GM18519 (cell line): ENCODE results near the gene SEC16A.

ENCODE experiments used
- ATAC-seq: cut with Tn5 transposase; IDR thresholded peaks from one replicate; pipeline ENCODE4 v1.9.1; 2021; ENCODE audit warnings: mild to moderate bottlenecking, moderate library complexity; ENCODE audit not compliant: unreplicated experiment, low FRiP score

SEC16A gene

DNA sequence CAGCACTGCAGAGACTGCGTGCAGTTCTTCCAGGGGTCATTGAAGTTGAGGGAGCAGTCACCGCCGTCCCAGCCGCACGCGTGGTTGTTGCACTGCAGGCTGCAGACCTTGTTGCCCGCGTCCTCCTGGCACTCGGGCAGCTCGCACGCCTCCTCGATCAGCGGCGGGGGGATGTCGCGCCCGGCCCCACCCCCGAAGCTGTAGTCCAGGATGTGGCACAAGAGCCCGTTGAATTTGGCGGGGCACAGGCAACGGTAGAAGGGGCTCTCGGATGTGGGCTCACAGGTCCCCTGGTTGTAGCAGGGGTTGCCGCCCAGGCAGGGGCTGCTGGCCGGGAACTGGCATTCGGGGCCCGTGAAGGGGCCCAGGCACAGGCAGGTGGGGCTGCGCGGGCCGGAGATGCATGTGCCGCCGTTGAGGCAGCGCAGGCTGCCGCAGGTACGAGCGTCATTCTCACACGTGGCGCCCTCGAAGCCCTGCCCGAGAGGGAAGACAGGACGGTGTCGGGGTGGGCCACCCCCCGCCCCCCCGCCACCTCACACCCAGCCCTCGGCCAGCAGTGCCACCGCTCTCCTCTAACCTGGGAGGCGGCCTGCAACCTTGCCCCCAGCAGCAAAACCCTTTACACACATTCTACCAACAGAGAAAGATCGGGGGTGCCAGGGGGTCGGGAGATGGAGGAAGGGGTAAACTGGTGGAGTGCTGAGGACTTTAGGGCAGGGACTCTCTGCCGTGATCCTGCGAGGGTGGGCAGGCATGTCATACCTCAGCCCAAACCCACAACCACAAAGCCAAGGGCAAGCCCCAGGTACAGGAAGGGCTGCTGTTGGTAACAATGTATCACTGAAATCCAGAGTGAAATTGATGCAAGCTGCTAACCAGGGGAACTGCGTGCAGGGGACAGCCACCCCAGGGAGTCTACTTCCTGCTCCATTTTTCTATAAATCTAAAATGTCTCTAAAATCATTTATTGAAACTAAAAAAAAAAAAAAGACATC is 22.9 kb upstream of the SEC16A start:
- ATAC-seq = no peak

DNA sequence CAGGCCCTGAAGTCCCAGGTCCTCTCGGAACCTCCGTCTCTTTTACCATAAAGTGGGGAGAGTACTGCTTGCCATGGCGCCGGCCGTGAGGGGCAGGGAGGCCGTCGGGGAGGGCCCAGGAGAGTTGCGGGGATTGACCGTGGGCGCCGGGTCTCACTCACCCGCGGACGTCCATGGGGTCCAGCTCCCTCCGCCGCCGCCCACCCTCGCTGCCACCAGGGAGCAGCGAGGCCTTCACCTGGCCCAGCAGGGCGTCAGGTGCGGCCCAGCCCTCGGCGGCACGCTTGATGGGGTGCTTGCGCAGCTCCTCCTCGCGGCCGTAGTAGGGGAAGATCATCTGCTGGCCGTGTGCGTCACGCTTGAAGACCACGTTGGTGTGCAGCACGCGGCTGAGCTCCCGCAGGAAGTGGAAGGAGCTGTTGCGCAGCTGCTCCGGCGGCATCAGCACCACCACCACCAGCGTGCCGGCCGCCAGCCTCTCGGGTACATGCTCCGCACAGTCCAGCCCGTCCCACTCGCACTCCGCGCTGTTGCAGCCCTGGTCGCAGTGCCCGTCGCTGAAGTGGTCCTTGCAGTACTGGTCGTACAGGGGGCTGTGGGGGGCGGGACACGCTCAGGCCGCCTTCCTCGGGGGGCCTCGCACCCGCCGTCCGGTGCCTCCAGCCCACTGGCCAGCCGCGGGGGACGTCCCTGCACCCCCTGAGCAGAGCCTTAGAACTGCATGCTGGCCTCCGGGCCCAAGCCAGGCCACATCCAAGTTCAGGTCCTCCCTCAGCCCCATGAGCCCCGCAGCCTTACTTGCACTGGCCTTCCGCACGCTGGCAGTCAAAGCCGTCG is 21.9 kb upstream of the SEC16A start:
- no peak for ATAC-seq

DNA sequence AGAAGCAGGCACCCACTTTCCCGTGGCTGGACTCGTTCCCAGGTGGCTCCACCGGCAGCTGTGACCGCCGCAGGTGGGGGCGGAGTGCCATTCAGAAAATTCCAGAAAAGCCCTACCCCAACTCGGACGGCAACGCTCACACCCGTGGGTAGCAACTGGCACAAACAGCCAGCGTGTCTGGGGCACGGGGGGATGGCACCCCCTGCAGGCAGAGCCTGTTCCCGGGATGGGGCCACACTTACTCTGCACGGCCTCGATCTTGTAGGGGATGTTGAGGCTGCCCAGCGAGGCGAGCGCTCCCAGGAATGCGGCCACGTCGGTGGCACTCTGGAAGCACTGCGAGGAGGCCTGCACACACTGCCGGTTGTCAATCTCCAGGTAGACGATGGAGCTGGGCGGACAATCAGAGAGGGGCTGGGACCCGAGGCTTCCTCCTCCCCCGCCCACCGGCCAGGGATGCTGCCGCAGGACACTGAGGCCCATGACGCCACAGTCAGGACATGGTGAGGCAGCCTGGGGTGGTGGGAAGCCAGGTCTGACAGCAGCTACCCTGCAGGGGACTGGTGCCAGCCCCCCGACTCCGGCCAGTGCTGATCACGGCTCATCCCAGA is 20.2 kb upstream of the SEC16A start:
- ATAC-seq = no peak

DNA sequence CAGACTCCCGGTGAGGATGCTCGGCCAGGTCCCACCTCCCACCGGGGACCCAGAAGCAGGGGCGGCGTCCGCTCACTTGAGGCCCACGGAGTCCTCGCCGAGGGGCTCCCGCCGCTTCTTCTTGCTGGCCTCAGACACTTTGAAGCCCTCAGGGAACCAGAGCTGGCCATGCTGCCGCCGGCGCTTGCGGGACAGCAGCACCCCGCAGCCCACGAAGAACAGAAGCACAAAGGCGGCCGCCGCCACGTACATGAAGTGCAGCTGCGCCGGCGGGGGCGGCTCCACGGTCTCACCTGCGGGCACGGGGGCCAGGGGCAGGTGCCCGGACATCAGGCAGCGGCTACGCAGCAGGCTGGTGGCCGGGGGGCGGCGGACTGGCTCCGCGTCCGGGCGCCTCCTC is 19.4 kb upstream of the SEC16A start:
- no peak for ATAC-seq

DNA sequence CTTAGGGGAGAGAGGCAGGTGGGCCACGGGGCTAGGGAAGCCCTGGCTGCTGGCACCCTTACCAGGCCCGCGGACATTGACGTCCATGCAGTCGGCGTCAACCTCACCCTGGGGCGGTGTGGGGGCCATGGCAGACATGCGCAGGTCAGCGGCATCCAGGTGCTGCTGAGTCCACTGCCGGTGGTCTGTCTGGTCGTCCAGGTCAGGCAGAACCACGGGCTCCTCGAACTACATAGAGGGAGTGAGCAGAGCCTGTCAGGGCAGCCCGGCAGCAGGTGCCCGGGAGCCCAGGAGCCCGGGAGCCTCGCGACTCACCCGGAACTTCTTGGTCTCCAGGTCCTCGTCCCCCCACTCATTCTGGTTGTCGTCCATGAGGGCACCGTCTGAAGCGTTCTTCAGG is 18.8 kb upstream of the SEC16A start:
- no peak for ATAC-seq

DNA sequence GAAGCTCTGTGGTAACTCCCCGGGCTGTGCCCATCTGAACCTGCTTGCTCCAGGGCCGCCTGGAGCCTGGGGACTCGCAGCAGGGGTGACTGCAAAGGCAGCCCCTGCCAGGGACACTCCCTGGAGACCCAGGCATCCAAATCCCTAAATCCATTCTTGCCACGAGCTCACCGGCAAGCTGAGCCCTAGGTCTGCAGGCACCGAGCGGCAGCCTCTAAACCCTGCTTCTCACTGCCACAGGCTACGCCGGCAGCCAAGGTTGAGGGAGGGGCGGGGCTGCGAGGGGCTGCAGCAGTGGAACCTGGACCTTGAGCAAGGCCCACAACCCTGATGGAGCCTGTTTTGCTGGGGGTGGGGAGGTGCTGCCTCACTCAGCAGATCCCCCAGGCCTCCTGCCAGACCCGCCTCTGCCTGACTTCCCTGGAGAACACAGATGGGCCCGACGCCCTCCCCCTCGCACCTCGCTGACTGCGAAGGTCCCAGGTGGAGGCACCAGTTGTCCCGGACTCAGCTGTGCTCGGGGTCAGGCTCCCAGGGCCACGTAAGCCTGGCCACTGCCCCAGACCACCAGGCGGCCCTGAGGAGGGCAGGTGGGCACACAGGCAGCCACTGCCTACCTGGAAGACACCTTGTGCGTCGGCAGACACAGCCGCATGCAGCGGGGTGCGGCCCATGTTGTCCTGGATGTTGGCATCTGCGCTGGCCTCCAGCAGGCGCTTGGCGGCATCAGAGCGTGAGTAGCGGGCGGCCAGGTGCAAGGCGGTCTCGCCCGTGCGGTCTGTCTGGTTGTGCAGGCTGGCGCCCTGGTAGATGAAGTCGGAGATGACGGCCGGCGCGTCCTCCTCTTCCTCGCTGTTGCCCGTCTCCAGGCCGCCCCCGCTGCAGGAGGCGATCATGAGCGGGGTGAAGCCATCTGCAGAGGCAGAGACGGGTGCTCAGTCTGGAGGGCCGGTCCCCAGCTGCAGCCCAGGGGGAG is 17.4 kb upstream of the SEC16A start:
- no peak for ATAC-seq

DNA sequence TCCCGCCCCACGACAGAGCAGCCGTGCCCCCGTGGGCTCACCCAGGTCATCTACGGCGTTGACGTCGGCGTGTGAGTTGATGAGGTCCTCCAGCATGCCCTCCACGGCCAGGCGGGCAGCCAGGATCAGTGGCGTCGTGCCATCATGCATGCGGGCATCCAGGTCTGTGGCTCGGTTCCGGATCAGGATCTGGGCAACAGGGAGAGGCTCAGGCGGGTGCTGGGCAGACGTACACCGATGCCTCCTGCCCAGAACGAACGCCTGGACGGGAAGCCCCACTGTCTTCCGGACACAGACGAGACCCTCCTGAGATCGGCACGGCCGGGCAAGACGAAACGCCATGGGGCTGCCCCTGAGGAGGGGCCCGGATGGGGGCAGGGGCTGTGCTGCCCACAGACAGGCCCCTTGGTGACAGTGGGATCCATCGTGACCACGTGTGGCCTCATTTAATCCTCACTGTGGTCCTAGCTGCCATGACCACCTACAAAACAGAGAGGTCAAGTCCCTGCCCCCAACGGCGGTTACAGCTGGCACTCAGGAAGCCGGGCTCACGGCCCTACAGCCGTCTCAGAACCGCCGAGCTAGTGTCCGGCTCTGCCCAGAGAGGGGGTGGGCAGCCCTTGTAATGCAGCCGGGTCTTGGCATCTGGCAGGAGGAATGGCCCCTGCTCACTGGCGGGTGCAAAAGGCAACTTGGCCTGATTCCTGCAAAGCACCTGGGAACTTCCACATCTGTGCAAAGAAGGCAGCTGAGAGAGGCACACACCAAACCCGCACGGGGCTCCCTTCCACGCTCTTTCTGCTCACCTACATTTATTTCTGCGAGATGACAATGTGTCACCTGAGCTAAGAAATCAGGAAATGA is 16.5 kb upstream of the SEC16A start:
- no peak for ATAC-seq

DNA sequence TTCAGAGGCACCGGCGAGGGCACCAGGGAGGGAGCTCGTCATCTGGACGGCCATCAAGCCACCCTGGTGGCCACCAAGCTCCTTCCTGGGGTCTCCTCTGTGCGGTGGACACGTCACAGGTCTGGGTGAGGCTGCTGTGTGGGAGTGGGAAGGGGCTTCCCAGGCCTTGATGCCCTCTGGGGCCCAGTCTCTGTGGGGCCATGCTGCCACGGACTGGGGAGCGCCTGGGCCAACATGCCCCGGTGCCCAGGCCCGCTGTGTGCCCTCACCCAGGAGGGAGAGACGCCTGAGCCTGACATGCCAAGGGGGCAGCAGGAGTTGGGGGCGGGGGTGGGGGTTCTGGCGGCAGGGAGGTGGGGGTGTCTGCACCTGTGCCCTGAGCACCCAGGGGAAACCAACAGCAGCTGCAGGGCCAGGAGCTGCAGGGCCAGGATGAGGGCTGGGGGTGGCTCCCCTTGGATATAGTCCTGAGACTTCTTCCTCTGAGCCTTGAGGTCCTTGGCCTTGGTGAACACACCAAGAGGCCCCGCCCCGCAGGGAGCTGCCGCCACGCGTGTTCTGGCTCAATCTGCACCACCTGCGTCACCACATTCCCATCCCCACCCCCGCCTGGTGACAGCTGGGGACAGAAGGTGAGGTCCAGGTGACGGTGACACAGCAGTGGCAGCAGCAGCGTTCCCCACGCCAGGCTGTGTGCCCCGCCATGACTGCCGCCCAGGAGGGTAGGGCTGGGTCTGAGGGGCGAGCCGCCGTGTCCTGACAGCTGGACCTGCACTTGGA is 15.3 kb upstream of the SEC16A start:
- ATAC-seq = no peak

DNA sequence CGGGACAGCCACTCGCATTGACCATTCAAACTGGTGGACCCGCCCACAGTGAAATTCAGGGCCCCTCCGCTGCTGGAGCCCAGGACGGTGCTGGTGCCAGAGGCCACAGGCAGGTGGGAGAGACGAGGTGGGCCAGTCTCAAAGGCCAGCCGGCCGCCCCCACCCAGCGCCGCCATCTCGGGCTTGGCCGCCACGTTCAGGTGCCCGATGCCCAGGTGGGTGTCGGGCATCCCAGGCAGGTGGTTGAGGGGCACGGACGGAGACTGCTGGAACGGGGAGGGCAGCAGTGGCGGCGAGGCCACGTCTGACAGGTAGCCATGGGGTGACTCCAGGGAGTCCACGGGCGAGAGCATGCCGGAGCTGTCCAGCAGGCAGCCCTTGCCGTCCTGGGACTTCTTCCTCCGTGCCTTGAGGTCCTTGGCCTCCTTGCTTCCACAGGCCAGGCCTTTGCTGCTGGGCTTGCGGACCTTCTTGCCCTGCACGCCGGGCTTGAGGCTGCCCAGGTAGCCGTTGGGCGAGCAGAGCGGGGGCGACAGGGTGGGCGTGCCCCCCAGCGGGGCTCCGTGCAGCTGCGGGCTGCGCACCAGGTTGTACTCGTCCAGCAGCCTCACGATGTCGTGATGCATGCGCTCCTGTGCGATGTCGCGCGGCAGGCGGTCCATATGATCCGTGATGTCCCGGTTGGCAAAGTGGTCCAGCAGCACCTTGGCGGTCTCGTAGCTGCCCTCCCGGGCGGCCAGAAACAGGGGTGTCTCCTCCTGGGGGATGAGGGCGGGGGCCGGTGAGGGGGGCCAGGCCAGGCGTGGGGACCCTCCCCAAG is 14.2 kb upstream of the SEC16A start:
- ATAC-seq = no peak

DNA sequence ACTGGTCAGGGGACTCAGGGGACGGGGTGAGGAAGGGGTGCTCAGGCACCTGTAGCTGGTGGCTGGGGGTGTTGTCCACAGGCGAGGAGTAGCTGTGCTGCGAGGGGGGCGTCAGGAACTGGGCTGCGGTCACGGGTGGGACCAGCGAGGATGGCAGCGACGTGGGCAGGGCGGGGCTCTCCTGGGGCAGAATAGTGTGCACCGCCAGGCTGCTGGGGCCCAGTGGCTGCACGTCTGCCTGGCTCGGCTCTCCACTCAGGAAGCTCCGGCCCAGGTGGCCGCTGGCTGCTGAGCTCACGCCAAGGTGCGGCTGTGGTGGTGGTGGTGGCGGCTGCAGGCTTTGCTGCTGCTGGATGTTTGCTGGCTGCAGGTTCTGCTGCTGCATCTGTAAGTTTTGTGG is 13.3 kb upstream of the SEC16A start:
- no peak for ATAC-seq

DNA sequence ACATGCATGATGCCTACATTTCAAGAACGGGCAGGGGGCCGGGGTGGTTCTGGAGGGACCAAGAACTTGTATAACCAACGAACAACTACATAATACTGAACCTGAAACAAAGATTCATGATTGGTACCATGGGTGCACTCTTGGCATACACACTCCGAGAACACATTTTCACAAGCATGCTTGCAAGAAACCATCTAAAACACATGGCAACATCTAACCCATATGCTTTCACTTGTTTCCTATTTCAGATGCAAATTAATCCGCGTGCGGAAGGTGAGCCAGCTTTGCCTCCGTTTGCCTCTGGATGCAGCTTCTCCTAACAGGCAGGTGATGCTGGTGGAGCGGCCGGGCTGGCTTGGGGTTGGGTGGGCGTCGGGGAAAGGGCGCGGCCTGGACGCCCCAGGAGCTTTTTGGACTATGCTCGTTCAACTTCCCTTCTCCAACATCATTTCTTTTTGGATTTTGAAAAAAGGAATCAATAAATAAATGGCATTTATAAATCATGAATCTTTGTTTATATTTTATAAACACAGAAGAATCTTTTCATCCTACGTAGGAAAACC is 12.5 kb upstream of the SEC16A start:
- ATAC-seq = no peak

DNA sequence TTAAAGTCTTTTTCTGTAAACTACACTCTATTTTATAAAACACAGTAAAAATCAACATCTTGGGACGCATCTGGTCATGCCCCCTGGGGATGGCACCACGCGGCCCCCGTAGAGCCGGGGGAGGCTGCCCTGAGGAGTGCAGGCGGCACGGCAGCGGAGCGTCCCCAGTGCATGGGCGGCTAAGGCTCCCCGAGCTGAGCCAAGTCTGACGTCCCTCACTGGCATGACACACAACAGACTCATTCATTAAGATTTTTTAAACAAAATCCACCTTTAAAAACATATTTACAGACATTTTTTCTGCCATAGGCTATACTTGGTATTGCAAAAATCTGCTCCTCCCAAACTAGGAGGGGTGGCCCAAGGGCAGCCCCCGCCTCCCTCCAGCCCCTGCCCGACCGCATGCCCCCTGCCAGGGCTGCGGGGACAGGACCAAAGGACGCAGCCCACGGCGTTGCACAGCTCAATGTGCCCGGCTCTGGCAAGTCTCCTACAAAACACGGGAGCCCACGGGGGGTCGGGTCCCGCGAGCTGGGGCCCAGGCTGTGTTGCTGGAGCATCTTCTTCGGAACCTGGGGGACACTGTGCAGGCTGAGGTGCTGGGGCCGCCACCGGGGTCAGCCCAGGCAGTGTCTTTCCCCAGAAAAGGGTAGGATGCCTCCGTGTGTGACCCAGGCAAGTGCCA is 11.8 kb upstream of the SEC16A start:
- ATAC-seq = no peak

DNA sequence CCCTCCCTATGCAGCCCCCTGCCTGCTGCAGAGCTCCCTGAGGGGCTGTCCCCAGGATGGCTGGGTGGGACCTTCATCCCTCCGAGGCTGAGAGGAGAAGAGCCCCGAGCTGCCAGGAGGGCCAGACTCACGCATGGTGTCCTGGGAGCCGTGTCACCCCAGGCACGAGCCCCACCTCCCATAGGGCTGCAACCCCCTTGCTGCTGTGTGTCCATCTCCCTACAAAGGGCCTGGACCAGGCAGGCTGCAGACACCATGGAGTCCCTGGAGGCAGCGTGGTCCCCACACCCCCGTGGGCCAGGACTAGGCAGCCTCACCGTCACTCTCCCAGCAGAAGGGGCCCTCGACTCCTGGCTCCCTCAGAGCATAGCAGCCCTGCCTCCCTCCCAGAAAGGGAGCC is 11.2 kb upstream of the SEC16A start:
- no peak for ATAC-seq

DNA sequence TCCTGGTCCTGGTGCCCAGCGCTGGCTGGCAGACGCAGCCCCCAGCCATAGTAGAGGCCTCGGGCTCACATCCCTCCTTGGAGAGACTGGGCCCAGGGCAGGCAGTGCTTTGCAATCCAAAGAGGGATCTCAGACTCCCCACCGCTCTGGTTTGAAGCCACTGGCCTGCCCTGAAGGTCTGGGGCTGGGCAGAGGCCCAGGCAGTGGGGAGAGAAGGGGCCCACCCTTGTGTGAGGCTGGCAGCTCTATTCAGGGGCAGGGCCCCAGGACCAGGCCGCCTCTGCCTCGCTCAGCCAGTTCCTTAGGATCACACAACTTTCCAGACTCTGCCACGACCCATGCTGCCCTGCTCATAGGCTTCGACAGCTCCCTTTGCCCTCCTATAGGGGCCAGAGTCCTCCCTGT is 10.7 kb upstream of the SEC16A start:
- no peak for ATAC-seq

DNA sequence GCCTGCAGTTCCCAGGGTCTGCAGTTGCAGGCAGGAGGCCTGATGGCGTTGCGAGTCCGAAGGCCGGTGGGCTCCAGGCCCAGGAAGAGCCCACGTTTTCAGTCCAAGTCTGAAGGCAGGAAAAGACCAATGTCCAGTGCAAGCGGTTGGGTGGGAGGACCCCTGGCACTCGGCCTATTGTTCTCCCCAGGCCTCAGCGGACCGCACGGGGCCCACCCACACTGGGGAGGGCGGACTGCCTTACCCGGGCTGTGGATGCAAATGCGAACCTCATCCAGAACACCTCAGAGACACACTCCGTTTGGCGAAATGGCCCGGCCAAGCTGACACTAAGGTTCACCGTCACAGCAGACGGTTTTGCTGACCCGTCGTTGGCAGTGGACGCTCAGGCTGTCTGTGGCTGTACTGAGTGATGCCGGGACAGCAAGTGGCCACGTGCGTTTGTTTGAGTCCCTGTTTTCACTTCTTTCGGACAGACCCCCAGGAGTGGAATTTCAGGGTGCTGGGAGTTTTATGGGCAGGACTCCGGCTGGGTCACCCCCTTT is 10.2 kb upstream of the SEC16A start:
- no peak for ATAC-seq

DNA sequence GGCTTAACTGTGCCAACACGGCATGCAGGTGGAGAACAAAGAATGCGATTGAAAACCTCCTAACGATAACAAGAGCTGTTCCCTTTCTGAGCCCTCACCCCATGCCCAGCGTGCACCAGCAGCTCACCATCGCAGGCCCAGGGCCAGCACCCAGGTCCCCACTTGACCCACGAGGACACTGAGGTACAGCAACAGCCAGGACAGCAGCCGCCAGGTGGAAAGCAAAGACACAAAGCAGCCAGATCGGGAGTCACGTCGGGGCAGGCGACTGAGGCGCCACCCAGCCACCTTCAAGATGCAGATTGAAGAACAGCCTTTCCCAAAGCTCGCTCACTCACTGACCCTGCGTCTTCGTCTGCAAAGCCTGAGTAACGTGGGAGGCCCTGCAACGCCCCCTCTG is 6.9 kb upstream of the SEC16A start:
- ATAC-seq = no peak
